Endothelial cell of umbilical vein (primary cell): ENCODE results near the gene TMPRSS13. TPM values are rescaled to one million over a fixed set of nuclear protein-coding genes. Genes with fewer than 3 reads are reported as not detected.

Experiments
- BruUV-seq: library from RNA; stranded (reverse); fragments of 400-500 nt; replicated peaks from 2 replicates; lab custom pipeline; 2021; lab: Mats Ljungman, UMichigan
- CTCF ChIA-PET: fragments of 300-600, 350-600 bp; sonication (Branson Sonifier 250); formaldehyde crosslinking; loops from one replicate; lab custom pipeline; 2021; ENCODE audit warnings: antibody characterized with exemption, inconsistent platforms; lab: Charles Lee
- POLR2A ChIA-PET: fragments of 300-600, 350-600 bp; sonication (Branson Sonifier 250); formaldehyde crosslinking; loops from one replicate; lab custom pipeline; 2021; ENCODE audit warnings: antibody characterized with exemption, inconsistent platforms; lab: Charles Lee
- DNase-seq: peaks from one replicate; pipeline ENCODE4 v3.0.0-alpha.2; 2011; ENCODE audit warnings: low read depth, low spot score
- FAIRE-seq: peaks from 2 replicates; lab custom pipeline; 2011; peaks lifted over from hg19 to GRCh38; lab: Jason Lieb, UNC
- H2AFZ ChIP-seq: 2 replicates; pipeline ENCODE4 v1.6.0; 2012; ENCODE audit warnings: low read depth, low read length, control low read depth, inconsistent platforms
- H3K27ac ChIP-seq: 2 replicates; pipeline ENCODE4 v1.5.1; 2011; ENCODE audit warnings: low read depth, mild to moderate bottlenecking, control low read depth, low read length, moderate library complexity; ENCODE audit not compliant: insufficient read depth
- H3K27me3 ChIP-seq, 2 experiments: 2 replicates each; pipeline versions ENCODE4 v1.6.0 to v1.6.1; 2011; ENCODE audit warnings: low read length in 2 of 2, mixed read lengths in 1 of 2; ENCODE audit not compliant: control insufficient read depth in 2 of 2, insufficient read depth in 2 of 2
- H3K36me3 ChIP-seq, 2 experiments: 2 replicates in 1 of 2; 3 replicates in 1 of 2; pipeline ENCODE4 v1.5.1; 2011; ENCODE audit warnings: low read length in 2 of 2, mild to moderate bottlenecking in 1 of 2, moderate library complexity in 1 of 2; ENCODE audit not compliant: control insufficient read depth in 2 of 2, insufficient read depth in 2 of 2; ENCODE audit errors: extremely low read depth in 1 of 2
- H3K4me1 ChIP-seq: 3 replicates; pipeline ENCODE4 v1.5.1; 2011; ENCODE audit warnings: mild to moderate bottlenecking, low read length; ENCODE audit not compliant: control insufficient read depth, insufficient read depth; ENCODE audit errors: extremely low read depth
- H3K4me2 ChIP-seq: 2 replicates; pipeline ENCODE4 v1.6.1; 2011; ENCODE audit warnings: low read length, control low read depth, mixed read lengths; ENCODE audit not compliant: insufficient read depth
- H3K4me3 ChIP-seq, 3 experiments: fragments of 200-600 bp in 1 of 3; sonication (generic), shearing (Covaris generic) in 1 of 3; replicated peaks in 1 of 3; 2 replicates each; pipeline ENCODE4 v1.5.1; 2011 to 2016; ENCODE audit warnings: control low read depth in 3 of 3, low read length in 3 of 3, mild to moderate bottlenecking in 2 of 3, inconsistent platforms in 1 of 3, low read depth in 1 of 3, moderate library complexity in 1 of 3; ENCODE audit not compliant: insufficient read depth in 1 of 3
- H3K79me2 ChIP-seq: 2 replicates; pipeline ENCODE4 v1.6.0; 2012; ENCODE audit warnings: low read length, inconsistent platforms; ENCODE audit not compliant: control insufficient read depth, insufficient read depth
- H3K9ac ChIP-seq: replicated peaks from 2 replicates; pipeline ENCODE3; 2011; ENCODE audit warnings: low read length, control low read depth; ENCODE audit not compliant: insufficient read depth; ENCODE audit errors: extremely low read depth
- H3K9me1 ChIP-seq: replicated peaks from 3 replicates; pipeline ENCODE4 v1.6.0; 2011; ENCODE audit warnings: mild to moderate bottlenecking, low read length; ENCODE audit not compliant: control insufficient read depth, insufficient read depth; ENCODE audit errors: extremely low read depth
- H3K9me3 ChIP-seq: replicated peaks from 2 replicates; pipeline ENCODE4 v1.5.1; 2012; ENCODE audit warnings: low read length, inconsistent platforms; ENCODE audit not compliant: control insufficient read depth, insufficient read depth
- H4K20me1 ChIP-seq: replicated peaks from 2 replicates; pipeline ENCODE3; 2011; ENCODE audit warnings: mild to moderate bottlenecking, low read length; ENCODE audit not compliant: control insufficient read depth, insufficient read depth; ENCODE audit errors: extremely low read depth
- EZH2 ChIP-seq: IDR thresholded peaks from 2 replicates; pipeline ENCODE4 v1.6.1; 2012; ENCODE audit warnings: borderline replicate concordance, low read depth, mild to moderate bottlenecking, moderate library complexity, low read length, inconsistent platforms; ENCODE audit not compliant: severe bottlenecking
- FOS ChIP-seq: IDR thresholded peaks from 2 replicates; pipeline ENCODE4 v1.6.1; 2011; ENCODE audit warnings: mild to moderate bottlenecking, low read length, moderate library complexity, borderline replicate concordance; ENCODE audit not compliant: insufficient read depth
- GATA2 ChIP-seq: IDR thresholded peaks from 2 replicates; pipeline ENCODE4 v1.7.0; 2011; ENCODE audit warnings: low read depth, mild to moderate bottlenecking, moderate library complexity, mixed read lengths, low read length; ENCODE audit not compliant: insufficient read length, insufficient read depth
- JUN ChIP-seq: IDR thresholded peaks from 2 replicates; pipeline ENCODE4 v1.6.1; 2011; ENCODE audit warnings: borderline replicate concordance, low read depth; ENCODE audit not compliant: insufficient read length, insufficient read depth
- MYC ChIP-seq: IDR thresholded peaks from one replicate; pipeline ENCODE4 v1.6.1; 2011; ENCODE audit warnings: mild to moderate bottlenecking, low read depth, low read length
- POLR2A ChIP-seq: IDR thresholded peaks from 2 replicates; pipeline ENCODE4 v1.6.1; 2012; ENCODE audit warnings: low read depth, mild to moderate bottlenecking, control low read depth, low read length
- POLR2AphosphoS5 ChIP-seq: IDR thresholded peaks from 2 replicates; pipeline ENCODE4 v1.6.1; 2012; ENCODE audit warnings: low read depth, mild to moderate bottlenecking, control low read depth, low read length, moderate library complexity; ENCODE audit not compliant: insufficient read depth
- dilution Hi-C: fragments of 300-500 bp; cut with MboI; formaldehyde crosslinking; loops from one replicate; pipeline ENCODE4 v1.15.0; 2019; ENCODE audit warnings: low sequenced_read_pairs; ENCODE audit not compliant: extremely low pct_ligation_motif_present
- intact Hi-C: fragments of 100-400 bp; cut with micrococcal nuclease; formaldehyde crosslinking; loops from one replicate; pipeline ENCODE4 v1.10.0; 2022
- polyA plus RNA-seq, 4 experiments: library from polyadenylated mRNA; depleted of rRNA in 3 of 4; stranded (reverse) in 3 of 4; unstranded in 1 of 4; fragments of >200 nt; gene quantifications; 2 replicates each; pipeline versions ENCODE4 v1.2.1 to v1.2.3, GENCODE V29; 2011 to 2012; ENCODE audit warnings: missing spikeins in 1 of 4
- total RNA-seq: library from RNA; stranded (reverse); gene quantifications from 2 replicates; pipeline ENCODE4 v1.2.3, GENCODE V29; 2021
- TF ChIP-seq, protein P1 (sequence below), 2 donors: IDR thresholded peaks; 1 replicate in 1 of 2; 2 replicates in 1 of 2; pipeline ENCODE4 v1.5.1; 2011; ENCODE audit warnings: low read length in 2 of 2, mild to moderate bottlenecking in 2 of 2, moderate library complexity in 2 of 2, control low read depth in 1 of 2, inconsistent platforms in 1 of 2, low read depth in 1 of 2; ENCODE audit not compliant: insufficient read depth in 1 of 2; ENCODE audit errors: extremely low read depth in 1 of 2
- TF ChIP-seq, protein P2 (sequence below): IDR thresholded peaks from 2 replicates; pipeline ENCODE4 v1.6.1; 2011; ENCODE audit not compliant: insufficient read depth, insufficient read length

TMPRSS13 gene
- total and polyA plus RNA-seq, 2 donors (not counting 3 experiments of a cell fraction or from before 2014, with no cell fraction given): 0.22 to 0.46 TPM

DNA sequence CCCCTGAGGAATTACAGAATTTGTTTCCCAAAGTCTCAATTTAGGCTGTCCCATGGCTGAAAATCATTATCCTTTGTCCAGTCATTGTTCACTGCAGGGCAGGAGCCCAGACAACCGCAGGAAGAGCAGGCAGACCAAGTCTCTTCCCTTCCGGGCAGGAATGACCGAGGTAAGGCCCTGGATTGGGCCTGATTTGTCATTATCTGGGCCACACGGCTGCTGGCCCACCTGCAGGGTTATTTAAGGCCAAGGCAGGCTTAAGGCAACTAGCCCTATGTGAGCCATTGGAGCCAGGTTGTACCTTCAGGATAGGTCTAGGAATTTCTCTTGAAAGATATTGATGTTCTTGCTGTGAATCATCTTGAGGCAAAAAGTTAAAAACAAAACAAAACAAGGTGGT lies 47.2 kb upstream of the TMPRSS13 start:
- POLR2A ChIA-PET: no interaction called here
- H4K20me1 ChIP-seq: no peaks in the 10 kb centered on the region
- dilution Hi-C loops: no loop called here
- H3K27ac ChIP-seq: no peak overlapping the region
- no peak overlapping the region for H3K4me2 ChIP-seq
- no peak overlapping the region for H3K9ac ChIP-seq
- intact Hi-C loops: no loop called here
- H3K27me3 ChIP-seq: peaks cover 5 to 7% of the 10 kb centered on the region in 2 experiments
- peaks cover 19% of the 10 kb centered on the region for H3K4me1 ChIP-seq
- no peak overlapping the region for H2AFZ ChIP-seq
- no TSS peak for BruUV-seq
- H3K79me2 ChIP-seq: no peaks in the 10 kb centered on the region
- H3K36me3 ChIP-seq: no peaks in the 10 kb centered on the region
- no peak overlapping the region for H3K4me3 ChIP-seq
- CTCF ChIA-PET: interaction anchor here (1.5 to 1.7 kb wide), 2 partner anchors 77 to 550 kb away, joined by 4 to 5 read pairs; no protein-coding TSS in a partner anchor
- no peak for DNase-seq
- no peaks in the 10 kb centered on the region for H3K9me1 ChIP-seq
- TF ChIP-seq POLR2A (no peak), EZH2 (no peak)
- no peaks in the 10 kb centered on the region for H3K9me3 ChIP-seq
- FAIRE-seq: no peak

DNA sequence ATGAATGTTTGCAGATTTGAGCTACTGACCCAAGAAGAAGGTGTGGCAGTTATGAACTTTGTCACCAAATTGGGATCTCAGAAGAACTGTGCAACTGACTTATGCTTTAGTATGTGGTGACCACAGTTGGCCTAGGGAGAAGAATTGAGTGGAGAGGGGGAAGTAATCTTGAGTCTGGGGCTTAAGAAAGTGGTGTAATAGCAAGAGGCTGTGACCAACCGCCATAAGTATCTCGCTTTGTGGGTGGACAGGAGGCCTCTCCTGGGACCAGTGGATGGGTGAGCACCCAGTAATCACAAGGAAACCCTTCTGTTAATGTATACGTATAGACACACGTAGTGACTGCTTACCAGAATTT lies 44.3 kb upstream of the TMPRSS13 start:
- Histone ChIP-seq H3K36me3 (no peaks in the 10 kb centered on the region), H3K4me3 (no peak overlapping the region), H3K9me3 (no peaks in the 10 kb centered on the region), H4K20me1 (no peaks in the 10 kb centered on the region), H3K4me1 (peaks cover 28% of the 10 kb centered on the region), H2AFZ (no peak overlapping the region), H3K79me2 (no peaks in the 10 kb centered on the region), H3K27ac (no peak overlapping the region), H3K4me2 (no peak overlapping the region), H3K27me3 (peaks cover 0 to 2% of the 10 kb centered on the region in 2 experiments), H3K9me1 (no peaks in the 10 kb centered on the region), H3K9ac (no peak overlapping the region)
- dilution Hi-C loops (no loop called here), intact Hi-C loops (loop anchor here (2.0 kb wide), 1 partner anchor 29 kb away; no protein-coding TSS in a partner anchor)
- ChIA-PET POLR2A (no interaction called here), CTCF (interaction anchor here (1.1 to 4.1 kb wide), 3 partner anchors 12 to 129 kb away, joined by 3 to 32 read pairs (median 4); partner anchors contain the start of gene IL10RA)
- no TSS peak for BruUV-seq
- FAIRE-seq (no peak), DNase-seq (no peak)
- TF ChIP-seq, protein P1, sequence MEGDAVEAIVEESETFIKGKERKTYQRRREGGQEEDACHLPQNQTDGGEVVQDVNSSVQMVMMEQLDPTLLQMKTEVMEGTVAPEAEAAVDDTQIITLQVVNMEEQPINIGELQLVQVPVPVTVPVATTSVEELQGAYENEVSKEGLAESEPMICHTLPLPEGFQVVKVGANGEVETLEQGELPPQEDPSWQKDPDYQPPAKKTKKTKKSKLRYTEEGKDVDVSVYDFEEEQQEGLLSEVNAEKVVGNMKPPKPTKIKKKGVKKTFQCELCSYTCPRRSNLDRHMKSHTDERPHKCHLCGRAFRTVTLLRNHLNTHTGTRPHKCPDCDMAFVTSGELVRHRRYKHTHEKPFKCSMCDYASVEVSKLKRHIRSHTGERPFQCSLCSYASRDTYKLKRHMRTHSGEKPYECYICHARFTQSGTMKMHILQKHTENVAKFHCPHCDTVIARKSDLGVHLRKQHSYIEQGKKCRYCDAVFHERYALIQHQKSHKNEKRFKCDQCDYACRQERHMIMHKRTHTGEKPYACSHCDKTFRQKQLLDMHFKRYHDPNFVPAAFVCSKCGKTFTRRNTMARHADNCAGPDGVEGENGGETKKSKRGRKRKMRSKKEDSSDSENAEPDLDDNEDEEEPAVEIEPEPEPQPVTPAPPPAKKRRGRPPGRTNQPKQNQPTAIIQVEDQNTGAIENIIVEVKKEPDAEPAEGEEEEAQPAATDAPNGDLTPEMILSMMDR (IDR thresholded peaks at IDR 0.05; ENCODE audit: extremely low read depth in 1 of 2, insufficient read depth in 1 of 2, low read depth in 1 of 2, low read length in 2 of 2): no peak
- no peak for TF ChIP-seq GATA2
- TF ChIP-seq FOS: no peak
- TF ChIP-seq JUN: no peak
- TF ChIP-seq POLR2AphosphoS5: no peak
- no peak for TF ChIP-seq MYC
- TF ChIP-seq, protein P2, sequence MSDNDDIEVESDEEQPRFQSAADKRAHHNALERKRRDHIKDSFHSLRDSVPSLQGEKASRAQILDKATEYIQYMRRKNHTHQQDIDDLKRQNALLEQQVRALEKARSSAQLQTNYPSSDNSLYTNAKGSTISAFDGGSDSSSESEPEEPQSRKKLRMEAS: no peak
- no peak for TF ChIP-seq EZH2
- no peak for TF ChIP-seq POLR2A
